ENCODE results near the gene RAD17.
"Not testable (repeated sequence)": the region's sequence is repeated elsewhere in the genome, so short reads cannot be mapped to it uniquely, and the experiment has no call there.

Gene RAD17

GRCh38 chr5:69431424-69432303 lies 62.0 kb downstream of the RAD17 start:
- Histone ChIP-seq H3K79me2 (ENCODE audit: insufficient read depth, low read length) (no peaks in the 10 kb centered on the region), H3K9me2 (replicated peaks; ENCODE audit: low read depth, low read length) (no peaks in the 10 kb centered on the region), H2AFZ (ENCODE audit: low read length) (no peak overlapping the region), H3K36me3 (ENCODE audit: insufficient read depth, low read length) (no peaks in the 10 kb centered on the region), H3K4me2 (ENCODE audit: low read depth, low read length, poor library complexity, severe bottlenecking) (no peak overlapping the region), H3K27me3 (ENCODE audit: insufficient read depth, low read length, poor library complexity, severe bottlenecking) (peaks cover 35% of the 10 kb centered on the region), H3K4me1 (ENCODE audit: insufficient read depth, low read length, poor library complexity, severe bottlenecking) (peaks cover 10% of the 10 kb centered on the region), H4K20me1 (ENCODE audit: insufficient read depth, low read length, poor library complexity, severe bottlenecking) (no peaks in the 10 kb centered on the region), H3K9ac (ENCODE audit: low read depth, low read length, poor library complexity, severe bottlenecking) (no peak overlapping the region), H3K4me3 (ENCODE audit: low read length, poor library complexity, severe bottlenecking) (no peak overlapping the region), H3K9me3 (ENCODE audit: insufficient read depth, low read depth, low read length) (no peaks in the 10 kb centered on the region), H3F3A (ENCODE audit: low read depth) (no peaks in the 10 kb centered on the region)
- TF ChIP-seq EZH2phosphoT487 (IDR thresholded peaks at IDR 0.05; ENCODE audit: borderline replicate concordance), result no peak

- Histone ChIP-seq H3K9me2 (replicated peaks; ENCODE audit: low read depth, low read length) (no peaks in the 10 kb centered on the region), H4K20me1 (ENCODE audit: insufficient read depth, low read length, poor library complexity, severe bottlenecking) (no peaks in the 10 kb centered on the region), H3F3A (ENCODE audit: low read depth) (no peaks in the 10 kb centered on the region), H3K4me1 (ENCODE audit: insufficient read depth, low read length, poor library complexity, severe bottlenecking) (peaks cover 10% of the 10 kb centered on the region), H3K79me2 (ENCODE audit: insufficient read depth, low read length) (no peaks in the 10 kb centered on the region), H3K27me3 (ENCODE audit: insufficient read depth, low read length, poor library complexity, severe bottlenecking) (peaks cover 26% of the 10 kb centered on the region), H3K4me2 (ENCODE audit: low read depth, low read length, poor library complexity, severe bottlenecking) (no peak overlapping the region), H2AFZ (ENCODE audit: low read length) (no peak overlapping the region), H3K9me3 (ENCODE audit: insufficient read depth, low read depth, low read length) (no peaks in the 10 kb centered on the region), H3K4me3 (ENCODE audit: low read length, poor library complexity, severe bottlenecking) (no peak overlapping the region), H3K36me3 (ENCODE audit: insufficient read depth, low read length) (no peaks in the 10 kb centered on the region), H3K9ac (ENCODE audit: low read depth, low read length, poor library complexity, severe bottlenecking) (no peak overlapping the region)
- TF ChIP-seq EZH2phosphoT487 (IDR thresholded peaks at IDR 0.05; ENCODE audit: borderline replicate concordance), result no peak
- TF ChIP-seq, protein P1, sequence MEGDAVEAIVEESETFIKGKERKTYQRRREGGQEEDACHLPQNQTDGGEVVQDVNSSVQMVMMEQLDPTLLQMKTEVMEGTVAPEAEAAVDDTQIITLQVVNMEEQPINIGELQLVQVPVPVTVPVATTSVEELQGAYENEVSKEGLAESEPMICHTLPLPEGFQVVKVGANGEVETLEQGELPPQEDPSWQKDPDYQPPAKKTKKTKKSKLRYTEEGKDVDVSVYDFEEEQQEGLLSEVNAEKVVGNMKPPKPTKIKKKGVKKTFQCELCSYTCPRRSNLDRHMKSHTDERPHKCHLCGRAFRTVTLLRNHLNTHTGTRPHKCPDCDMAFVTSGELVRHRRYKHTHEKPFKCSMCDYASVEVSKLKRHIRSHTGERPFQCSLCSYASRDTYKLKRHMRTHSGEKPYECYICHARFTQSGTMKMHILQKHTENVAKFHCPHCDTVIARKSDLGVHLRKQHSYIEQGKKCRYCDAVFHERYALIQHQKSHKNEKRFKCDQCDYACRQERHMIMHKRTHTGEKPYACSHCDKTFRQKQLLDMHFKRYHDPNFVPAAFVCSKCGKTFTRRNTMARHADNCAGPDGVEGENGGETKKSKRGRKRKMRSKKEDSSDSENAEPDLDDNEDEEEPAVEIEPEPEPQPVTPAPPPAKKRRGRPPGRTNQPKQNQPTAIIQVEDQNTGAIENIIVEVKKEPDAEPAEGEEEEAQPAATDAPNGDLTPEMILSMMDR (conservative IDR thresholded peaks at IDR 0.05; ENCODE audit: low read length), result no peak
Measured at GRCh38 chr5:69432412-69433206, 63.0 kb downstream of the RAD17 start.

DNA sequence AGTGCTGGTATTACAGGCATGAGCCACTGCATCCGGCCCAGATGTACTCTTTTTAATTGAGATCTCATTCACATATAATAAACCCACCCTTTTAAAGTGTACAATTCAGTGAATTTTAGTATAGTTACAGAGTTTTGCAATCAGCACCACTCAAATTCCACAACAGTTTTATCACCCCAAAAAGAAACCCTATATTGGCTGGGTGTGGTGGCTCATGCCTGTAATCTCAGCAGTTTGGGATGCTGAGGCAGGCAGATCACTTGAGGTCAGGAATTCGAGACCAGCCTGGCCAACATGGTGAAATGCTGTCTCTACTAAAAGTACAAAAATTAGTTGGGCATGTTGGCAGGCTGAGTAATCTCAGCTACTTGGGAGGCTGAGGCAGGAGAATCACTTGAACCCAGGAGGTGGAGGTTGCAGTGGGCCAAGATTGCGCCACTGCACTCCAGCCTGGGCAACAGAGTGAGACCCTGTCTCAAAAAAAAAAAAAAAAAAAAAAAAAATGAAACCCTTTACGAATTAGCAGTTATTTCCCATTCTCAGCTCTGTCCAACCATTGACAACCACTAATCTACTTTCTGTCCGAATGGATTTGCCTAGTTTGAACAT lies 65.8 kb downstream of the RAD17 start:
- H3K4me3 ChIP-seq (ENCODE audit: low read length, poor library complexity, severe bottlenecking); H3K9ac ChIP-seq (ENCODE audit: low read depth, low read length, poor library complexity, severe bottlenecking); H3F3A ChIP-seq (ENCODE audit: low read depth); H3K4me2 ChIP-seq (ENCODE audit: low read depth, low read length, poor library complexity, severe bottlenecking); H3K79me2 ChIP-seq (ENCODE audit: insufficient read depth, low read length); H2AFZ ChIP-seq (ENCODE audit: low read length); H3K9me2 ChIP-seq (replicated peaks; ENCODE audit: low read depth, low read length); H3K9me3 ChIP-seq (ENCODE audit: insufficient read depth, low read depth, low read length); H4K20me1 ChIP-seq (ENCODE audit: insufficient read depth, low read length, poor library complexity, severe bottlenecking); H3K4me1 ChIP-seq (ENCODE audit: insufficient read depth, low read length, poor library complexity, severe bottlenecking); H3K36me3 ChIP-seq (ENCODE audit: insufficient read depth, low read length): not testable (repeated sequence)
- H3K27me3 ChIP-seq (ENCODE audit: insufficient read depth, low read length, poor library complexity, severe bottlenecking), result peaks cover 20% of the 10 kb centered on the region

DNA sequence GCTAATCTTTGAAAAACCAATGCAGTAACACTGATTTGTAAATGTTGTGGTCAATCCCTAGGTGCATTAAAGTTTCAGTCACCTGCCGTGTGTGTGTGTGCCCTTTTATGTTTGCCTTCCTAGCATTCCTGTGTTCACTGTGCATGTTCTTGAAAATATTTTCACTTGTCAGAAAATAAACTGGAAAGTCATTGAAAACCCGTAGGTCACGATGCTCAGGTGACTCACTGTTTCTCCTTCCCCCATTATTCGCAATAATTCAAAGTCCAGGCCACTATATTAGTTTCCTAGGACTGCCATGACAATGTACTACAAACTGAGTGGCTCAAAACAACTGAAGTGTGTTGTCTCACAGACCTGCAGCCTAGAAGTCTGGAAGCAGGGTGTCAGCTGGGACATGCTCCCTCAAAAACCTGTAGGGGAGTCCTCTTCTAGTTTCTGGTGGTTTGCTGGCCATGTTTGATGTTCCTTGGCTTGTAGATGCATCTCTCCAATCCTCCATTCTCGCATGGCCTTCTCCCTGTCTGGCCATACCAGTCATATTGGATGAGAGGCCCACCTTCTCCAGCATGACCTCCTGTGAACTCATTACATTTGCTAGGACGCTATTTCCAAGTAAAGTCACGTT lies 74.6 kb downstream of the RAD17 start:
- Histone ChIP-seq H3K9me2 (replicated peaks; ENCODE audit: low read depth, low read length) (no peaks in the 10 kb centered on the region), H3K9ac (ENCODE audit: low read depth, low read length, poor library complexity, severe bottlenecking) (no peak overlapping the region), H3K4me2 (ENCODE audit: low read depth, low read length, poor library complexity, severe bottlenecking) (no peak overlapping the region), H3K27me3 (ENCODE audit: insufficient read depth, low read length, poor library complexity, severe bottlenecking) (no peaks in the 10 kb centered on the region), H4K20me1 (ENCODE audit: insufficient read depth, low read length, poor library complexity, severe bottlenecking) (no peaks in the 10 kb centered on the region), H2AFZ (ENCODE audit: low read length) (no peak overlapping the region), H3K9me3 (ENCODE audit: insufficient read depth, low read depth, low read length) (no peaks in the 10 kb centered on the region), H3F3A (ENCODE audit: low read depth) (no peaks in the 10 kb centered on the region), H3K79me2 (ENCODE audit: insufficient read depth, low read length) (no peaks in the 10 kb centered on the region), H3K36me3 (ENCODE audit: insufficient read depth, low read length) (no peaks in the 10 kb centered on the region), H3K4me1 (ENCODE audit: insufficient read depth, low read length, poor library complexity, severe bottlenecking) (no peaks in the 10 kb centered on the region), H3K4me3 (ENCODE audit: low read length, poor library complexity, severe bottlenecking) (no peak overlapping the region)
- TF ChIP-seq EZH2phosphoT487 (IDR thresholded peaks at IDR 0.05; ENCODE audit: borderline replicate concordance), result no peak
- TF ChIP-seq, protein P1 (conservative IDR thresholded peaks at IDR 0.05; ENCODE audit: low read length), result no peak
